ENCODE results near the gene GLB1L.
A peak's percentile ranks its signal among the peaks of the same experiment; 100 is the strongest.

Gene GLB1L

DNA sequence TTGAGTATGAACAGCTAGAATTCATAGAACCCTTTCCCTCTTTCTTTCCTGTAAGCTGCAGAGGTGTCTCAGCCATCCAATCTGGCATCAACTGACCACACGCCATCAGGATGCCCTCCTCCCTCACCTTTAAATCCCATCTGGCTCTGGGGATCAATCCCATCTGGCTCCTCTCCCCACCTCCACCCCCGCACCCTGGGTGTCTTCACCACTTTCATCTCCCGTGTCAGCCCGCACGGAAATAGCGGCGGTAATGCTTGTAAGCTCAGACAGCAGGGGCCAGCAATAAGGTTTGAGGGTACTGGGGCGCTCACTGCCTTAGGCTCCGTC, 7.3 kb upstream of the GLB1L start:
- no peak for DNase-seq

DNA sequence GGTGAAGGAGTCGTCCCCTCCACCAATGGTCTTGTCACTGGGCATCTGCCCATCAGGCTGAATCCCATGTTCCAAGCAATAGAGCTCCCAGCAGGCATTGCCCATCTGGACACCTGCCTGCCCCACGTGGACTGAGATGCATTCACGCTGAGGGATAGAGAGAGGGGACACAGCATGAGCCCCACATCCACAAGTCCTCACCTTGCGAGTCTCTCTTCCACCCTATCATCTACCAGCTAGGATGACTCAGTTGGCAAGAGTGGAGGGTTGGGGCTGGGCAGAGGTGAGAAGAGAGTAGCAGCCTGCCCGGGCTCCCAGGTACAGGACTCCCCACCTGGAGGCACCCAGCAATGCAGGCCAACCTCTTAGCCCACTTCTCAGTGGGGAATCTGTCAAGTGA, 6.8 kb upstream of the GLB1L start:
- DNase-seq, result no peak

DNA sequence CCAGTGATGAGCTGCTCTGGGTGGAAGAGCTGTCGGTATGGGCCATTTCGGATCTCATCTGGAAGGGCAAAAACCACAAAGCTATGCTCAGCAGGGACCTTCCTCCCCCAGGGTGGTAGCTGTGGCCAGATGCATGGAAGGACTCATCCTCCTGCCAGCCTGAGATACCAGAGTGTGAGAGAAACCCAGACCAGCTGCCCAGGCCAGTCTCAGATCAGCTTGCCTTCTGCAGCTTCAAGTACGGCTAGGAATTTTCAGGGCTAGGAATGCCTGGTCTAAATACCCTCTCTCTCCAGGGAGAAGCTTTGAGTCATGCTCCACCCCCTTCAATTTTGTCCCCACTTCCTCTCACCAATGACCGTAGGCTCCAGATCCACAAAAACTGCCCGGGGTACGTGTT, 6.4 kb upstream of the GLB1L start:
- no peak for DNase-seq

DNA sequence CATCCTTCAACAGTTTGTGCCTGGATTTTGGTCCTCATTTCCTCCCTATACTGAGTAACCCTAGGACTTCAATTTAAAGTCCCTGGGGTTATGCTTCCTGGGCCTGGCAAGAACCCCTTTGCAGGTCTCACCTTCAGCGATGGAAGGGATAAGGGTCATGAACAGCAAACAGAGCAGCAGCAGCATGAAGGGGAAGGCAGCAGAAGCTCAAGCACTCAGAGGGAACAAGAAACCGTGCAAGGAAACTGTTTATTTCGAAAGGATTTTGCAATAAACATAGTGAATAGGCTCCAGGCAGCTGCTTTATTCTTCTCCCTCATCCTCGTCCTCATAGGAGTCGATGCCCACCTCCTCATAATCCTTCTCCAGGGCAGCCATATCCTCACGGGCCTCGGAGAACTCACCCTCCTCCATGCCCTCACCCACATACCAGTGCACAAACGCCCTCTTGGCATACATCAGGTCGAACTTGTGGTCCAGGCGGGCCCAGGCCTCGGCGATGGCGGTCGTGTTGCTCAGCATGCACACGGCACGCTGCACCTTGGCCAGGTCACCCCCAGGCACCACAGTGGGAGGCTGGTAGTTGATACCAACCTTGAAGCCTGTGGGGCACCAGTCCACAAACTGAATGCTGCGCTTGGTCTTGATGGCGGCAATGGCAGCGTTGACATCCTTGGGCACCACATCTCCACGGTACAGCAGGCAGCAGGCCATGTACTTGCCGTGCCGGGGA, 5.0 kb upstream of the GLB1L start:
- DNase-seq, result no peak

DNA sequence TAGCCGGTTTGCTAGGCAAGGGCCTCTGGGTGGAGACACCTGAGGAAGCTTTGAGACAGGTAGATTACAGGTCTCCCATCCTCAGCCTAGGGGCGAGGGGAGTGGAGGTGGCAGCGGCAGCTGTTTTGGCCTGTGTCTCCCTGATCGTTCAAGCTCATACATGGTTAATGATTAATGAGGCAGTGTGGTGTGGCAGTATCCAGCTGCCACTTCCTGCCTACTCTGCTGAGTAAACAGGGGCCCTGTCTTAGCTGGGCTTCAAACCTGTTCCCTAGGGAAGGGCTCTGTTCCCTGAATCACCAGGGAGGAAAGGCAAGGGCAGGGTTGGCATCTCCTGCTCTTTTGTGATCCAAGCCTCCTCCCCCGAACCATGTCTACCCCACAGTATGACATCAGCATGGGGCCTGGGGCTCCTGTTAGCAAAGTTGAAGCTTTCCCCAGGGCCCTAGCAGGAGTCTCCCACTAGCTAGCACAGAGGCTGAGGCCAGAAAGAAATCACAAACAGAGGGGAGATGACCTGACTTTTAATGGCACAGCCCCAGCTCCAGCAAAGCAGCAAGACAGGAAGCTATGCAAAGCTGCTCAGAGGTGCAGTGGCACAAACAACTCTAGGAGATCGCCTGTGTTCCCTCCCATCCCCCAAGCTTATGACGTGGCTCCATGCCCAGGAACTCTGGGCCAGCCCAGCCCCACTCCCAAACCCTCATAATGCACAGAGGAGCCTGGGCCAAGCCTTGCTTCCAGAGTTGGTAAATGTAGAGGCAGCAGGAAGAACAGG, 4.1 kb upstream of the GLB1L start:
- DNase-seq, result peak; percentile 12

DNA sequence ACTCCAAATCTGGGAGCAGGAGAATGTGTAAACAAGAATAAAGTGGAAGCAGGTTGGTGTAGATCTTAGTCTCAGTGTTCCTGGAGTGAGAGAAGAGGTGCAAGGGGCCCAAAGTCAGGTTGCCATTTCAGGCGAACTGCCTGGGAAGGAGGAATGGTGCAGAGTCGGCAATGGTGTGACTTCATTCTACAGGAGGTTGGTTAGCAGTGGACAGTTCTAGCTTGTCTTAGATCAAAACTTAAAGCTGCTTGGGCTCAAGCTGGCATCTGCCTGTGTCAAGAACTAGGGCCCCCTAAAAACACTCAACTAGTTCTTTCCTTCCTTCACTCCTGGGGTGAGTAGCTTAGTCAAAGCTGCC, 3.6 kb upstream of the GLB1L start:
- no peak for DNase-seq

DNA sequence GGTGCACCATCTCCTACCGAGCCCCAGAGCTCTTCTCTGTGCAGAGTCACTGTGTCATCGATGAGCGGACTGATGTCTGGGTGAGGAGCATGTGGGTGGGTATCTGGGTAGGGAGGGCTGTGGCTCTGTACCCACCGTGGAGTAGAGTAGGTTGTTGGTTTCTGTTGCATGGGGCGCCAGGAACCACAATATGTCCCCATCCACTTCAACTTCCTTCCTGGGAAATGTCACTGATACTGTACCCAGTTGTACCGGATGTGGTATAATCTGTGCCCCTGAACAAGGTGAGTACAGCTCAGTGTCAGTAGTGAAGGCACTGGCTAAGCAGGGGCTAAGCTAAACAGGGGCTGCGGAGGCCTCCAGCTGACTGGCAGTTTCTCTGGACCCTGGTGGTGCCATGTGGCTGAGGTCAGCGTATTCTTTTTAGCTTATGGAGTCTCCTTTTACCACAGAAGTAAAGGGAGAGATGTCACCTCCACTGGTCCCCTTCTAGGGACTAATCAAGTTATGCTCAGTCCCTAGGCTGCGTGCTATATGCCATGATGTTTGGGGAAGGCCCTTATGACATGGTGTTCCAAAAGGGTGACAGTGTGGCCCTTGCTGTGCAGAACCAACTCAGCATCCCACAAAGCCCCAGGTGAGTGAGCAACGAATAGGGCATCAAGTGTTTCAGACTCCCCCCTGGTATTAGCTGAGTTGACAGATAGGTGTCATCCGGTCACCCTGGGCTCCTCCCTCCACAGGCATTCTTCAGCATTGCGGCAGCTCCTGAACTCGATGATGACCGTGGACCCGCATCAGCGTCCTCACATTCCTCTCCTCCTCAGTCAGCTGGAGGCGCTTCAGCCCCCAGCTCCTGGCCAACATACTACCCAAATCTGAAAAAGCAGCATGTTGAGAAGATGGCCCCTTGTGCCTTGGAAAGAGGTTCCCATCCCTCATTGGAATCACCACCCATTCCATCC, 2.7 kb upstream of the GLB1L start:
- DNase-seq, result no peak

DNA sequence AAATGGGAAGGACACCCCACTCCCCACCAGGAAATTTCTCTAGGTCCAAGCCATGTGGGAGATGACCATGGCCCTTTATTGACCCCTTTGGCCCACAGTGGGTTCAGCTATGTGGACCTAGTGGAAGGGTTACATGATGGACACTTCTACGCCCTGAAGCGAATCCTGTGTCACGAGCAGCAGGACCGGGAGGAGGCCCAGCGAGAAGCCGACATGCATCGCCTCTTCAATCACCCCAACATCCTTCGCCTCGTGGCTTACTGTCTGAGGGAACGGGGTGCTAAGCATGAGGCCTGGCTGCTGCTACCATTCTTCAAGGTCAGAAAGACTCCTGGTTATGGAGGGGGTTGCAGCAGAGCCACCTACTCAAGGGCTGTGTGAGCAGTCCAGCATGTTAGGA, 1.3 kb upstream of the GLB1L start:
- no peak for DNase-seq

DNA sequence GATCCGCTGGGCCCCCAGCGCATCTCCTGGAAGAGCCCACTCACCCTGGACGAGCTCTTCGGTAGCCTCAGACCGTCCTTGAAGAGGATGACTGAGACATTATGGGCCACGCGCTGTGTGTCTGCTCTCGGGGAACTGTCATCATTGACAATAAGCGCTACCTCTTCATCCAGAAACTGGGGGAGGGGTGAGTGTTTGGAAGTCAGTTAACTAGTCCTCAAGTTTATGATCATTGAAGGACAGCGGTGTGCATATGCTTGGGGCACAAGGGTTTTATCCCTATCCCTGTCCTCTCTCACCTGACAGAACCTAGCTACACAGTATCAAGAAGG, 621 bp upstream of the GLB1L start:
- DNase-seq, result no peak

DNA sequence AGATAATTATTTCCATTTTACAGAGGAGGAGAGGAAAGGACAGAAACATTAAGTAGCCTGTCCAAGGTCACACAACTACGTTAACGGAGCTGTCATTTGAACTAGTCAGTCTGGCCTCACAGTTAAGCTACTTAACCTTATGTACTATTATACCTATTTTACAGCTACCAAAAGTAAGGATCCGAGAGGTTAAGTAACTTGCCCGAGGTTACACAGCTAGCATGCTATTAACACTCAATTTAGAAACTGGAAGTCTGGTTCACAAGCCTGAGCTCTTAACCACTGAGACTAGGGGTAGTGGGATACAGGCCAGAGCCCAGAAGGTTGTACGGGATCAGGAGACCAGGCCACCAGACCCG, 476 bp downstream of the GLB1L start:
- DNase-seq, result no peak

DNA sequence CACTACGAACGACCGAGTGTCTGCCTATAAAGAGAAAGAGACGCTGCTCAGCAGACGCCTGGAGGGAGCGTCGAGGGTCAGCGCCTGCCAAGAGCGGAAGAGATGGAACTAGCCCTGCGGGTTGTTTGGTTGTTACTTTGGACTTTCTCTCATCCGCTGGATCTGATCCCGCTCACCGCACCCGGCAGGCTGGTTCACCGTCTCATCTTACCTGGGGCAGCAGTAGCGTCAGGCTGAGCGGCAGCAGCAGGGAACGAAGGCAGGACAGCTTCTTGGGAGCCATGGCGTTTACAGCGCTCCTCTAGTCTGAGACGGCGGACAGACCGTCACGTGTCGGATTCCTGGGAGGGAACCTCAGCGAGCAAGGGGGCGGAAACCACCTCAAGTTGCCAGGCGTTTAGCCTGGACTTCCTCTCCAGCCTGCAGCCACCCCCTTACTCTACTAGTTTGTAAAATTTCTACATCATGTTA, 1.9 kb downstream of the GLB1L start:
- DNase-seq, result no peak

DNA sequence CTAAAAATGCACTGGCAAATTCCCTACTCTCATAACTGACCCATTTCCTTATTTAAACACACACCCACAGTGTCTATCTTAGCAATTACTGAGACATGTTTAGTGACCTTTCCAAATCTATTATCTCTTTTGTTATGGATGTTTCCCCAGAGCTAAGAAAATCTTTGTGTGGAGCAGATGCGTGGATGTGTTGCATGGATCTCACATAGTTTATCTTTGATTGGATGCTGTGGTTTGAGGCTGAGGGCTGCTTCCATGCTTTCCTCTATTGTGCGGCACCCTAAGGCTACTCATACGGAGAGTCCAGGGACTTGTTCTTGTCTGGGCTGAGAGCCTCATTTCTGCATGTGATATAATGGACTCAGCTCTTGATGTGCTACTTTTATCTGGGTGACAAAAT, 10.9 kb downstream of the GLB1L start:
- no peak for DNase-seq

DNA sequence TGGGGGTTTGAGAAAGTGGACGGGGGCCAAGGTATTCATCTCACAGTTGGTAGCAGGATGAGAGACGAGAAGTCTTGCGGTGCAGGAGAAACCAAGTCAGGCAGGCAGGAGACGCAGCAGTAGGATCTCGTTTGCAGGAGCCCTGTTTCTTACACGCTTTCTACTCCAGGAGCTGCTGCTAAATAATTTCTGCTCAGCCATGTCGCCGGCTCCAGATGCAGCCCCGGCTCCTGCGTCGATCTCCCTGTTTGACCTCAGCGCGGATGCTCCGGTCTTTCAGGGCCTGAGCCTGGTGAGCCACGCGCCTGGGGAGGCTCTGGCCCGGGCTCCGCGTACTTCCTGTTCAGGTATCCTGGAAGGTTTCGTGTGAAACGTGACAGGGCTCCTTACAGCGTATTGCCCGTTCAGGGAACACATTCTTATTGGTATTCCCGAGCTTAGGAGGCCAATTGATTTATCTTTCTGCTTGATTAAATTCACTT, 15.1 kb downstream of the GLB1L start:
- DNase-seq, result no peak

DNA sequence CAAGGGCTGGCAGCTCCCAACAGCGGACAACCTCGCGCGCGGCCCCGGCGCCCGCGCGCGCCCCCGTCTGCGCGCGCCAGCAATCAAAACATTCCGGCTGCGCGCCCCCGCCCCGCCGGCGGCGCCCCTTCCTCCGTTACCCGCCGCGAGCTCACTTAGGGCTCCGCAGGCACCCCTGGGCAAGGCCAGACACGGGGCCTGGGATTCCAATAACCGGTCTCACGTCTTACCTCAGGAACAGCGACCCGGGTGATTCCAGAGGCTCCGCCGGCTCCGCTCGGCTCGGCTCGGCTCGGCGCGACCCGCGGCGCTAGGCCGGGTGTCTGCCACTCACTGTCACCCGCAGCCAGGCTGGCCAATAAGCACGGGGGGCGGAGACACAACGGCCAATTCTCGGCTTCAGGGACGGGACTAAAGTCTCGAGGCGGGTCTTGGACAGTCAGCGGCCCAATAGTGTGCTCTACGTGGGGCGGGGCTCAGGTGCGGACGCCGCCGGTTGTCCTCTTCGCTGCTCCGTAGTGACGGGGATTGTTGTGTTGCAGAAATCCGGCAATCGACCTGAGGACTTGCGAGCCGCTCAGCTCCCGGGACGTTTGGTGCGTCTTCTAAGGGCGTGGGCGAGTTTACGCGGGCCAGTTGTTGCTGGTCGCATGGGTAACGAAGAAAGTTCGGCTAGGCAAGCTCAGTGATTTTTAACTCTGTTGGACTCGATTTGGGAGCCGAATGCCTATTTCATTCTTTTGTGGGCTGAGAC, 15.8 kb downstream of the GLB1L start, which contains the start of the genes ANKZF1 and ATG9A:
Gene ANKZF1 (plus strand): TSS at position 502 of the 754 bp plus-strand sequence. CDS start 452 bp downstream, outside the sequence.
Gene ATG9A (minus strand): TSS at position 332 of the 754 bp plus-strand sequence. CDS start 1,612 bp downstream, outside the sequence.
- DNase-seq, result peak; percentile 95

DNA sequence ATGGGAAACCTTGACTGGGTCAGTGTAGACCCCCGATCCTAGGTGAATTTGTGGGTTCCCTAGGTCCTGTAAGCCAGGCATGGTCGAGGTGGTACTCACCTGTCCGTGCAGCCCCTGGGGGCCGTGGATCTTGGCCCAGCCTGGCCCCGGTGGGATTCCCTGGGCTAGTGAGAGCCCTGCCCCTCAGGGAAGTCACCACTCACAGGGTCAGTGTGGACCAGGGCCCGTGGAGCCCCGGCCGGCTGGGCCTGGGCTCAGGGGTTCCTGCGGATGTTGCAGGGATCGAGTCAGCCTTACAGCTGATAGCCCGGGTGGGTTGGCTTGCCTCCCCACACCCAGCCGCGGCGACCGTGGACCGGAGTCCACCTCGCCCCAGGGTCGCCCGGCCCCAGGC, 16.3 kb downstream of the GLB1L start:
- no peak for DNase-seq

DNA sequence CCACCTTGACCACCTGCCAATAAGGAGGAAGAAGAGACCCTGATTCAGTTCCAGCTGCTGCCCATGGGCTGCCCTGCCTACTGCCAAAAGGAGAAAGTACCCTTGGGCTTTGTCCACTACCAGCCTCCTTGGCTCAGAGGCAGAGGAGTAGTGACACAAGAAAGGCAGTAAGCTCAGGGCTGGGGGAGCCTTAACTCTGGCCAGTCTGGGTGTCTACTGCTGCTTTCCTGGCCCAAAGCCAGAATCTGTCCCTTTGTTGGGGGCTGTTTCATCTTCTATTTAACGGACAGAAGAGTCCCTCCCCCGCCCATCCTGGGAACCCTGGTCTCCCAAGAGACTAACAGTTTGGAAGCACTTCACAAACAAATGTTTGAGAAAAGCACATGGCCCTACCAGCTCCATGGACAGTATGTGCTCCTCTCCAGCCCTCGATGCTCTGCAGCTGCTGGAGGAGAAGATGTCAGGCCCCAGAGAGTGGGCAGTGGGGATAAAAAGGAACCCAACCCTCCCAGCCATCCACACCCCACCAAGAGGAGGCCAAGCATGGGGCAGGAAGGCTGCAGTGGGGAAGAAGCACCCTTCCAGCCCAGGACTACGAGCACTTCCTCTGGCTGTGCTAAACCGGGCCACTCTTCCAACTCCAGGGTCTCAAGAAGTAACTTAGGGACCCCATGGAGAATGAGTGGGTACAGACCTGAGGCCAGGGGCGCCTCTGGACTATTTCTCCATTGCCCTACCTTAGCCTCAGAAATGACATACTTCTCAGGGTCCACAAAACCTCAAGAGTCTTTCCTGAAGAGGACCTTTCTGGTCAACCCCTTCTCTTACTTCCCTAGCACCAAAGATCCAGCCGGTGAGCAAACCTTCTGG, 17.0 kb downstream of the GLB1L start:
- no peak for DNase-seq

DNA sequence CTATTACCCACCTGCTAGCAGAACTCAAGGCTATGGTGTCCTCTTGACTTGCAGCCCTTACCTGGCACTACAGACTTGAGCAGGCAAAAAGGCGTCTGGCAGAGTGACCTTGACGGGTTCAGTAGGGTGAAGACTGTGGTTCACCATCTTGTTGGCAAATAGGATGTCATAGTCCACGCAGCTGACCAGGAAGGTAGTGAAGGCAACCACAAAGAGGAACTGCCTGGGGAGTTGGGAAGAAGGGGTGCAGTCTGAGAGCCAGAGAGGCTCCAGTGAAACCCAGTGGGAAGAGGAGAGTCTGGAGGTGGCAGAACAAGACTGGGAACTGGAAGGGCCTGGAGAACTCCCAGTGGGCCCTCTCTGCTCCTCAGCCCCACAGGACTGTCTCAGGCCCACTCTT, 19.9 kb downstream of the GLB1L start:
- no peak for DNase-seq

DNA sequence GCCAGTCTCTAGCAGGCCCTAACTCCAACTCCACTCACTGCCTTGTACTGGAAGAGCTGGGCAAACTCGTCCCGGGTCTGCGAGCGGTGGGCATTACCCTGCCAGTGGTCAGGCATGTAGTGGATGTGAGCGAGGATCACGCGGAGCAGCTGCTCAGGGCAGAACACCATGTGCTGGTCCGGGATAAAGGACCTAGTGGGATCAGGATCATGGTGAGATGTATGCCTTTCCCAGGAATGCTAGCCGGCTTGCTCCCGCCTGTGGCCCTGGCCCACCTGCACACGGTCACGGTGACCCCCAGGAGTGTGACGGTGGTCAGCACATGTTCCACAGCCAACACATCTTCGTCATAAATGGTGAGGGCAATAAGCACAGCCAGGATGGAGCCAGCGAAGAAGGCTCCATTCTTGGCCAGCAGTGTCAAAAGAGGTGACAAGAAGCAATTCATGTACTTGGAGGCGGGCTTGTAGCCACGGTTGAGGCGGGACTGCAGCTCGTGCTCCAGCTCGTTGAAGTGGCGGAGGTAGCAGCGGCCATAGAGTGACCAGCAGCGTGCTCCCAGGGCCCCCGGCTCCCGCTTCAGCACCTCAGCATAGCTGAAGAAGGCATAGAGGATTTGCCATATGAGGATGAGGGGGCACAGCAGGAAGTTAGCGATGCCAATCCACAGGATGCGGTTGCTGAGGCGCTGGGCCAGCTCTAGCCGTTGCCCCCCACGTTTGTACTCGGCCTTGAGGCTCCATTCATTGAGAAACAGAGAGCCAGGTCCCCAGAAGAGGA, 21.2 kb downstream of the GLB1L start:
- no peak for DNase-seq

DNA sequence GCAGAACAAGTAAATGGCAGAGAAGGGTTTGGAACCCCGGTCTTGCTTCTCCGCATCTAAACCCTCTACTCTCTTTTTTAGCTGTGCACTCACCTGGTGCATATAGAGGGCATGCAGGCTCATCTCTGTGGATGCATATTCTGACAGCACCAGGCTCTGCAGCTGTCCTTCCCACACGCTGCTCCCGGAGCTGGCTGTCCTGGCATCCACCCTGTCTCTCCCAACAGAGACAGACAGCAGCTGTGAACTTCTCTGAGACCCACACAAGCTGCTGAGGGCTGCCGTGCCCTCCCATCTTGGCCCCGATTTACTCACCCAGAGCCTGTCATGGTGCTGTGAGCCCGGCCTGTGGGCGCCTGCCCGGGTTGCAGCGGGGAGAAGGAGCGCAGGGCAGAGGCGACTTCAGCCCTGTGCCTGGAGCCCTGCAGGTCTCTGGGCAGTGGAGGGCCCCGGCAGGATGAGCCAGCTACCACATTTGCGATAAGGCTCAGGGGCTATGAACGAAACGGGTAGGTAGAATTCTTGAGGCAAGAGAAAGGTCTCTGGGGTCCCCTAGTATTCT, 23.2 kb downstream of the GLB1L start:
- DNase-seq, result no peak

DNA sequence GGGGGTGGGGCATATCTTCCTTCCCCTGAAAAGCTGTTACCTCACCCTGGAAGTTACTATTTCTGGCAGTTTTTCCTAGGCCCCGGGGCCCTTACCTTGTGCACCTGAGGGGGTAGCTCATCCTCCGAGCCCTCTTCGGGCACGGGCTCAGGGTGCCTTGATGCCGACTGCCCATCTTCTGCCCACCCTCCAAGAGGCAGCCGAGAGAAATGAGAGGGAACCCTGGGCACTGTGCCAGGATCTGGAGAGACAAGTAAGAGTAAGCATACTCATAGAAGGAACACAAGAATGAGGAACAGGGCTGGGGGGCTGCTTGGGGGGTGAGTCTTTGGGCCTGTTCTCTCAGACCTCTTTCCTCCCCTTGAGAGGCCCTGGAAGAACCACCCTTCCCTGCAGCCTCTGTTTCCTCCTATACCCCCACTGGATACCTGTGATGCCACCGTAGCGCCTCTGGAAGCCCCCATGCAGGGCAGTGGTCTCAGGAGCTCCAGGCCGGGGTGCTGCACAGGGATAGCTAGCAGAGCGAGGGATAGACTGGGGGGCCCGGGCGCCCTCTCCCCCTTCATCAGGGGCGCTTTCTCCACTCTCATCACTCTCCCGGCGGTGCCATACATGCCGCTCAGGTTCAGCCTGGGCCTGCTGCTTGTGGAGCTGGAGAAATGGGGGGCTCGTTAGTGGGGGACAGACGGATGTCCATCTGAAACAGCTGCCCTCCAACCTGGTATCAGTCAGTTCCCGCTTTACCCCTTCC, 24.4 kb downstream of the GLB1L start:
- DNase-seq, result no peak

Data from NCI-H1092 treated with DMSO at 0.1 percent for 48 hours (cell line).